ENCODE measurements around the gene KRTAP1-4.
"Not testable (repeated sequence)": the region's sequence is repeated elsewhere in the genome, so short reads cannot be mapped to it uniquely, and the experiment has no call there.

DNA sequence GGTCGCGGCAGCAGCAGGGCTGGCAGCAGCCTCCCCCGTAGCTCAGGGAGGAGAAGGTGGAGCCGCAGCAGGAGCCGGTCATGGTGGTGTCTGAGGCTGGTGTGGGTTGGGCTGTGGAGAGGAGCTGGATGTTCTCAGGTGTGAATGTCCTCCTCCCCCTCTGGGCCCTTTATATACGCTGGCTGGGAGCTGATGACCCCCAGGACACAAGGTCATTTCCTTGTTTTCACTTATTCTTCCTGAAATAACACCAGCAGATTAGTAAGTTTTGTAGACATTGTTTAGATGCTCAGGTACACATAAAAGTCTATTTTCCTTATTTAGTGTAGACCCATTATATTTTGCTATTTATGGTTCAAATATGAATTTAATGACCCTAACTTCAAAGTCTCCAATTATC, 25.1 kb upstream of the KRTAP1-4 start, which contains the start of gene KRTAP2-2:
- TF ChIP-seq, protein P1, sequence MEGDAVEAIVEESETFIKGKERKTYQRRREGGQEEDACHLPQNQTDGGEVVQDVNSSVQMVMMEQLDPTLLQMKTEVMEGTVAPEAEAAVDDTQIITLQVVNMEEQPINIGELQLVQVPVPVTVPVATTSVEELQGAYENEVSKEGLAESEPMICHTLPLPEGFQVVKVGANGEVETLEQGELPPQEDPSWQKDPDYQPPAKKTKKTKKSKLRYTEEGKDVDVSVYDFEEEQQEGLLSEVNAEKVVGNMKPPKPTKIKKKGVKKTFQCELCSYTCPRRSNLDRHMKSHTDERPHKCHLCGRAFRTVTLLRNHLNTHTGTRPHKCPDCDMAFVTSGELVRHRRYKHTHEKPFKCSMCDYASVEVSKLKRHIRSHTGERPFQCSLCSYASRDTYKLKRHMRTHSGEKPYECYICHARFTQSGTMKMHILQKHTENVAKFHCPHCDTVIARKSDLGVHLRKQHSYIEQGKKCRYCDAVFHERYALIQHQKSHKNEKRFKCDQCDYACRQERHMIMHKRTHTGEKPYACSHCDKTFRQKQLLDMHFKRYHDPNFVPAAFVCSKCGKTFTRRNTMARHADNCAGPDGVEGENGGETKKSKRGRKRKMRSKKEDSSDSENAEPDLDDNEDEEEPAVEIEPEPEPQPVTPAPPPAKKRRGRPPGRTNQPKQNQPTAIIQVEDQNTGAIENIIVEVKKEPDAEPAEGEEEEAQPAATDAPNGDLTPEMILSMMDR (IDR thresholded peaks at IDR 0.05) = not testable (repeated sequence)
- TF ChIP-seq POLR2A, EP300, POLR2AphosphoS5 (IDR thresholded peaks at IDR 0.05): not testable (repeated sequence)

All from stomach (tissue), 4 donors.